HepG2 (cell line): ENCODE results near the gene XPNPEP2. TPM values are rescaled to one million over a fixed set of nuclear protein-coding genes. Genes with fewer than 3 reads are reported as not detected.

Experiments used
- CBFB ChIP-seq: sonication (generic); formaldehyde crosslinking; IDR thresholded peaks from 2 replicates; pipeline ENCODE4 v1.4.0; 2020; ENCODE audit warnings: missing genetic modification reagents
- ELF3 ChIP-seq: IDR thresholded peaks from 2 replicates; pipeline ENCODE4 v1.6.1; 2016; ENCODE audit warnings: missing genetic modification reagents, missing compliant biosample characterization
- ETV5 ChIP-seq: IDR thresholded peaks from 2 replicates; pipeline ENCODE4 v1.6.1; 2018; ENCODE audit warnings: missing biosample characterization, missing genetic modification reagents, inconsistent platforms, borderline replicate concordance
- FOXK1 ChIP-seq: sonication (generic); formaldehyde crosslinking; IDR thresholded peaks from 2 replicates; pipeline ENCODE4 v1.4.0; 2020; ENCODE audit warnings: low read depth, missing genetic modification reagents, borderline replicate concordance
- GMEB2 ChIP-seq: IDR thresholded peaks from 2 replicates; pipeline ENCODE4 v1.6.1; 2016; ENCODE audit warnings: missing biosample characterization, missing genetic modification reagents, low read depth
- KLF15 ChIP-seq: sonication (generic); formaldehyde crosslinking; IDR thresholded peaks from 2 replicates; pipeline ENCODE4 v1.8.1; 2023; ENCODE audit warnings: borderline replicate concordance, mild to moderate bottlenecking, inconsistent platforms, missing genetic modification reagents, mixed read lengths
- LCORL ChIP-seq, 2 experiments: fragments of 450-650 bp in 1 of 2; sonication (generic) in 1 of 2; formaldehyde crosslinking in 1 of 2; IDR thresholded peaks; 2 replicates each; pipeline versions ENCODE4 v1.5.0 to v1.6.1; 2017 to 2020; ENCODE audit warnings: antibody characterized with exemption in 1 of 2, missing genetic modification reagents in 1 of 2
- MZF1 ChIP-seq: sonication (generic); formaldehyde crosslinking; IDR thresholded peaks from 2 replicates; pipeline ENCODE4 v1.8.1; 2023; ENCODE audit warnings: mild to moderate bottlenecking, missing genetic modification reagents, borderline replicate concordance
- PHF8 ChIP-seq: sonication (generic); formaldehyde crosslinking; IDR thresholded peaks from 2 replicates; pipeline ENCODE4 v1.5.0; 2020; ENCODE audit warnings: missing genetic modification reagents
- RXRA ChIP-seq: sonication (generic); formaldehyde crosslinking; IDR thresholded peaks from 2 replicates; pipeline ENCODE4 v1.5.1; 2020; ENCODE audit warnings: missing genetic modification reagents
- SCMH1 ChIP-seq: sonication (generic); formaldehyde crosslinking; IDR thresholded peaks from 2 replicates; pipeline ENCODE4 v1.9.0; 2021; ENCODE audit warnings: missing genetic modification reagents, mild to moderate bottlenecking, borderline replicate concordance
- SP4 ChIP-seq: sonication (generic); formaldehyde crosslinking; IDR thresholded peaks from 2 replicates; pipeline ENCODE4 v1.8.1; 2023; ENCODE audit warnings: mild to moderate bottlenecking, missing genetic modification reagents
- SPEN ChIP-seq: sonication (generic); formaldehyde crosslinking; IDR thresholded peaks from 2 replicates; pipeline ENCODE4 v1.5.1; 2020; ENCODE audit warnings: low read depth, mild to moderate bottlenecking, missing genetic modification reagents
- USF2 ChIP-seq, 2 experiments: sonication (generic) in 1 of 2; formaldehyde crosslinking in 1 of 2; IDR thresholded peaks; 2 replicates each; pipeline versions ENCODE4 v1.5.1 to v1.6.1; 2011 to 2020; ENCODE audit warnings: borderline replicate concordance in 1 of 2, low read depth in 1 of 2, low read length in 1 of 2, mild to moderate bottlenecking in 1 of 2, missing genetic modification reagents in 1 of 2, moderate library complexity in 1 of 2
- ZBTB3 ChIP-seq: sonication (generic); formaldehyde crosslinking; IDR thresholded peaks from 2 replicates; pipeline ENCODE4 v1.4.0; 2020; ENCODE audit warnings: low read depth, mild to moderate bottlenecking, moderate library complexity, missing genetic modification reagents, borderline replicate concordance
- ZBTB44 ChIP-seq: sonication (generic); formaldehyde crosslinking; IDR thresholded peaks from 2 replicates; pipeline ENCODE4 v1.4.0; 2020; ENCODE audit warnings: missing genetic modification reagents
- ZFAT ChIP-seq: sonication (generic); formaldehyde crosslinking; conservative IDR thresholded peaks from 2 replicates; pipeline ENCODE4 v1.8.1; 2023; ENCODE audit warnings: missing genetic modification reagents, inconsistent platforms
- ZNF124 ChIP-seq: sonication (generic); formaldehyde crosslinking; IDR thresholded peaks from 2 replicates; pipeline ENCODE4 v1.4.0; 2020; ENCODE audit warnings: missing genetic modification reagents
- ZNF225 ChIP-seq: sonication (generic); formaldehyde crosslinking; IDR thresholded peaks from 2 replicates; pipeline ENCODE4 v1.4.0; 2020; ENCODE audit warnings: mild to moderate bottlenecking, missing genetic modification reagents
- ZNF251 ChIP-seq: sonication (generic); formaldehyde crosslinking; IDR thresholded peaks from 2 replicates; pipeline ENCODE4 v1.9.0; 2021; ENCODE audit warnings: mild to moderate bottlenecking, missing genetic modification reagents
- ZNF264 ChIP-seq: sonication (generic); formaldehyde crosslinking; IDR thresholded peaks from 2 replicates; pipeline ENCODE4 v1.4.0; 2020; ENCODE audit warnings: missing genetic modification reagents
- ZNF331 ChIP-seq: sonication (generic); formaldehyde crosslinking; IDR thresholded peaks from 2 replicates; pipeline ENCODE4 v1.4.0; 2020; ENCODE audit warnings: missing genetic modification reagents
- ZNF629 ChIP-seq: sonication (generic); formaldehyde crosslinking; conservative IDR thresholded peaks from 2 replicates; pipeline ENCODE4 v1.5.0; 2020; ENCODE audit warnings: missing genetic modification reagents
- ZNF766 ChIP-seq: sonication (generic); formaldehyde crosslinking; IDR thresholded peaks from 2 replicates; pipeline ENCODE4 v1.5.0; 2020; ENCODE audit warnings: missing genetic modification reagents, borderline replicate concordance
- ZNF781 ChIP-seq: sonication (generic); formaldehyde crosslinking; IDR thresholded peaks from 2 replicates; pipeline ENCODE4 v1.5.1; 2020; ENCODE audit warnings: borderline replicate concordance, mild to moderate bottlenecking, missing genetic modification reagents; ENCODE audit errors: not compliant biosample characterization
- ZSCAN29 ChIP-seq: sonication (generic); formaldehyde crosslinking; conservative IDR thresholded peaks from 2 replicates; pipeline ENCODE4 v1.4.0; 2020; ENCODE audit warnings: mild to moderate bottlenecking, missing genetic modification reagents
- polyA plus RNA-seq, 8 experiments: library from polyadenylated mRNA; depleted of rRNA in 3 of 8; stranded (reverse) in 7 of 8; unstranded in 1 of 8; fragments of >200 nt; fragmentation: Illumina TruSeq in 4 of 8; extraction: Trizol in 4 of 8; gene quantifications; 2 replicates each; pipeline versions ENCODE4 v1.2.1 to v1.2.3, GENCODE V29; 2011 to 2016; ENCODE audit warnings: low read depth in 4 of 8, missing spikeins in 1 of 8, mixed read lengths in 1 of 8; ENCODE audit not compliant: insufficient read depth in 1 of 8
- total RNA-seq, 5 experiments: library from RNA; depleted of rRNA; stranded (reverse); fragments of >200 nt; fragmentation: Illumina TruSeq; extraction: Trizol; gene quantifications; 2 replicates each; pipeline ENCODE4 v1.2.3, GENCODE V29; 2016; ENCODE audit warnings: low read depth in 1 of 5

XPNPEP2 gene
- total and polyA plus RNA-seq, 2 of the 13 experiments (the other 11 are each of a cell fraction or from before 2014, with no cell fraction given): 1.1 to 1.8 TPM

- no peak for TF ChIP-seq GMEB2 (CRISPR knock-in tag)
- no peak for TF ChIP-seq ZNF629 (CRISPR knock-in tag)
- no peak for TF ChIP-seq ZNF251
- no peak for TF ChIP-seq FOXK1 (CRISPR knock-in tag)
- no peak for TF ChIP-seq LCORL (IDR thresholded peaks at IDR 0.05)
- no peak for TF ChIP-seq LCORL (CRISPR knock-in tag; IDR thresholded peaks at IDR 0.05)
- no peak for TF ChIP-seq ZFAT (CRISPR knock-in tag)
- TF ChIP-seq SCMH1 (CRISPR knock-in tag): no peak
- no peak for TF ChIP-seq SP4 (CRISPR knock-in tag)
- TF ChIP-seq ZNF124 (CRISPR knock-in tag): no peak
- no peak for TF ChIP-seq USF2 (IDR thresholded peaks at IDR 0.05; ENCODE audit: low read depth, low read length)
- TF ChIP-seq USF2 (CRISPR knock-in tag; IDR thresholded peaks at IDR 0.05; ENCODE audit: borderline replicate concordance): no peak
- no peak for TF ChIP-seq MZF1 (CRISPR knock-in tag)
- peak; percentile 65; the same call in 1 of the 2 replicates for TF ChIP-seq CBFB
- TF ChIP-seq SPEN: no peak
- no peak for TF ChIP-seq KLF15 (CRISPR knock-in tag)
- no peak for TF ChIP-seq ZNF766 (CRISPR knock-in tag)
- peak; percentile 59 for TF ChIP-seq RXRA (CRISPR knock-in tag)
- TF ChIP-seq ZBTB3 (CRISPR knock-in tag): no peak
- no peak for TF ChIP-seq ZSCAN29 (CRISPR knock-in tag)
- TF ChIP-seq ZNF264: no peak
- no peak for TF ChIP-seq ZNF225 (CRISPR knock-in tag)
- TF ChIP-seq ZNF331 (CRISPR knock-in tag): no peak
- no peak for TF ChIP-seq PHF8 (CRISPR knock-in tag)
- TF ChIP-seq ELF3 (CRISPR knock-in tag): no peak
- no peak for TF ChIP-seq ZBTB44
- TF ChIP-seq ZNF781 (CRISPR knock-in tag): no peak
- TF ChIP-seq ETV5 (CRISPR knock-in tag): peak; percentile 76; the same call in 1 of the 2 replicates
These were observed 38.6 kb downstream of the XPNPEP2 start (continued) for GRCh38 chrX:129777218-129778030.
